Measurements from ENCODE around the gene ITPR2.

The ITPR2 gene

GRCh38 chr12:26372866-26373265 lies 460.1 kb downstream of the ITPR2 start:
- H3K4me3 ChIP-seq (ENCODE audit: low read depth, low read length), result no peak overlapping the region
- no peaks in the 10 kb centered on the region; the same call in 1 of the 2 replicates for H3K27me3 ChIP-seq
- H3K36me3 ChIP-seq, result no peaks in the 10 kb centered on the region
- H3K4me1 ChIP-seq, result no peaks in the 10 kb centered on the region
- no peaks in the 10 kb centered on the region; the same call in 1 of the 2 replicates for H3K9me3 ChIP-seq
- no peak for DNase-seq
- no peak for TF ChIP-seq CTCF (IDR thresholded peaks at IDR 0.05; ENCODE audit: low read depth, low read length)

GRCh38 chr12:26370098-26370497 lies 462.9 kb downstream of the ITPR2 start:
- H3K4me1 ChIP-seq, result no peaks in the 10 kb centered on the region
- DNase-seq, result no peak
- H3K36me3 ChIP-seq, result no peaks in the 10 kb centered on the region
- no peaks in the 10 kb centered on the region; the same call in 1 of the 2 replicates for H3K27me3 ChIP-seq
- no peak for TF ChIP-seq CTCF (IDR thresholded peaks at IDR 0.05; ENCODE audit: low read depth, low read length)
- H3K9me3 ChIP-seq, result no peaks in the 10 kb centered on the region; the same call in 1 of the 2 replicates
- H3K4me3 ChIP-seq (ENCODE audit: low read depth, low read length), result no peak overlapping the region

- H3K9me3 ChIP-seq, result no peaks in the 10 kb centered on the region; the same call in 1 of the 2 replicates
- no peaks in the 10 kb centered on the region for H3K36me3 ChIP-seq
- TF ChIP-seq CTCF (IDR thresholded peaks at IDR 0.05; ENCODE audit: low read depth, low read length), result no peak
- no peaks in the 10 kb centered on the region for H3K4me1 ChIP-seq
- H3K27me3 ChIP-seq, result no peaks in the 10 kb centered on the region; the same call in 1 of the 2 replicates
- peak; percentile 8 for DNase-seq
- no peak overlapping the region for H3K4me3 ChIP-seq (ENCODE audit: low read depth, low read length)
These were observed 463.4 kb downstream of the ITPR2 start for GRCh38 chr12:26369588-26369987.

- Histone ChIP-seq H3K4me1 (no peaks in the 10 kb centered on the region), H3K4me3 (ENCODE audit: low read depth, low read length) (no peak overlapping the region), H3K27me3 (no peaks in the 10 kb centered on the region; the same call in 1 of the 2 replicates), H3K36me3 (no peaks in the 10 kb centered on the region), H3K9me3 (no peaks in the 10 kb centered on the region; the same call in 1 of the 2 replicates)
- DNase-seq, result no peak
- no peak for TF ChIP-seq CTCF (IDR thresholded peaks at IDR 0.05; ENCODE audit: low read depth, low read length)
These were observed 464.8 kb downstream of the ITPR2 start for GRCh38 chr12:26367991-26368730.

GRCh38 chr12:26361964-26362363 lies 471.0 kb downstream of the ITPR2 start:
- no peak for DNase-seq
- TF ChIP-seq CTCF (IDR thresholded peaks at IDR 0.05; ENCODE audit: low read depth, low read length), result no peak
- H3K27me3 ChIP-seq, result no peaks in the 10 kb centered on the region
- H3K4me3 ChIP-seq (ENCODE audit: low read depth, low read length), result no peak overlapping the region
- no peaks in the 10 kb centered on the region for H3K4me1 ChIP-seq
- no peaks in the 10 kb centered on the region for H3K36me3 ChIP-seq
- no peaks in the 10 kb centered on the region for H3K9me3 ChIP-seq

GRCh38 chr12:26360062-26360461 lies 472.9 kb downstream of the ITPR2 start:
- Histone ChIP-seq H3K36me3 (no peaks in the 10 kb centered on the region), H3K4me1 (no peaks in the 10 kb centered on the region), H3K9me3 (no peaks in the 10 kb centered on the region), H3K4me3 (ENCODE audit: low read depth, low read length) (no peak overlapping the region), H3K27me3 (no peaks in the 10 kb centered on the region)
- DNase-seq, result no peak
- TF ChIP-seq CTCF (IDR thresholded peaks at IDR 0.05; ENCODE audit: low read depth, low read length), result no peak
